DOHH2 (cell line): ENCODE measurements around the gene SMDT1.

ENCODE experiments used
- H3F3A ChIP-seq: fragments of 200-600 bp; sonication (generic), shearing (Covaris generic); 2 replicates; pipeline ENCODE4 v1.6.0; 2016; ENCODE audit warnings: antibody characterized with exemption, mild to moderate bottlenecking; ENCODE audit not compliant: control insufficient read depth, insufficient read depth
- H3K27ac ChIP-seq: fragments of 200-600 bp; sonication (generic); 2 replicates; pipeline ENCODE4 v1.5.1; 2014; ENCODE audit warnings: low read depth, mild to moderate bottlenecking, low read length, moderate library complexity
- H3K27me3 ChIP-seq: fragments of 200-600 bp; sonication (generic); 2 replicates; pipeline ENCODE4 v1.6.1; 2014; ENCODE audit warnings: mild to moderate bottlenecking, low read length, mixed read lengths; ENCODE audit not compliant: control insufficient read depth
- H3K36me3 ChIP-seq: fragments of 200-600 bp; sonication (generic); 2 replicates; pipeline ENCODE4 v1.6.1; 2014; ENCODE audit warnings: mild to moderate bottlenecking, low read length, moderate library complexity, mixed read lengths; ENCODE audit not compliant: control insufficient read depth
- H3K4me1 ChIP-seq: fragments of 200-600 bp; sonication (generic); 2 replicates; pipeline ENCODE4 v1.6.1; 2014; ENCODE audit warnings: mild to moderate bottlenecking, low read length, mixed read lengths; ENCODE audit not compliant: control insufficient read depth
- H3K4me2 ChIP-seq: fragments of 200-600 bp; sonication (generic); 2 replicates; pipeline ENCODE4 v1.6.0; 2014; ENCODE audit warnings: mild to moderate bottlenecking, low read length, moderate library complexity
- H3K4me3 ChIP-seq: fragments of 200-600 bp; sonication (generic); 2 replicates; pipeline ENCODE4 v1.5.1; 2014; ENCODE audit warnings: mild to moderate bottlenecking, low read length, mixed read lengths
- H3K79me2 ChIP-seq: fragments of 200-600 bp; sonication (generic); 2 replicates; pipeline ENCODE4 v1.6.1; 2014; ENCODE audit warnings: mild to moderate bottlenecking, low read length, mixed read lengths; ENCODE audit not compliant: control insufficient read depth
- H3K9me2 ChIP-seq: fragments of 200-600 bp; sonication (generic); replicated peaks from 2 replicates; pipeline ENCODE4 v1.6.1; 2014; ENCODE audit warnings: mild to moderate bottlenecking, low read length, mixed read lengths; ENCODE audit not compliant: control insufficient read depth
- H3K9me3 ChIP-seq: fragments of 200-600 bp; sonication (generic); 2 replicates; pipeline ENCODE4 v1.6.1; 2014; ENCODE audit warnings: antibody characterized with exemption, low read length, mixed read lengths; ENCODE audit not compliant: control insufficient read depth, insufficient read depth
- H4K20me1 ChIP-seq: fragments of 200-600 bp; sonication (generic); 2 replicates; pipeline ENCODE4 v1.6.0; 2014; ENCODE audit warnings: low read depth, mild to moderate bottlenecking, antibody characterized with exemption, low read length, moderate library complexity; ENCODE audit not compliant: control insufficient read depth, insufficient read depth
- CTCF ChIP-seq: fragments of 200-600 bp; sonication (generic); IDR thresholded peaks from one replicate; pipeline ENCODE4 v1.5.1; 2014; ENCODE audit warnings: antibody characterized with exemption, mild to moderate bottlenecking, low read depth, low read length; ENCODE audit not compliant: poor library complexity, severe bottlenecking
- EZH2phosphoT487 ChIP-seq: fragments of 200-600 bp; sonication (generic); IDR thresholded peaks from 2 replicates; pipeline ENCODE4 v1.6.1; 2017; ENCODE audit warnings: borderline replicate concordance, mild to moderate bottlenecking, antibody characterized with exemption, low read length, moderate library complexity, mixed read lengths

SMDT1 gene

GRCh38 chr22:42080287-42080686 is 787 bp downstream of the SMDT1 start:
- no peak for TF ChIP-seq EZH2phosphoT487
- TF ChIP-seq CTCF, result no peak
- Histone ChIP-seq H4K20me1 (no peaks in the 10 kb centered on the region), H3F3A (peaks cover 9% of the 10 kb centered on the region; the same call in 1 of the 2 replicates), H3K4me2 (peak overlapping the region; percentile 90), H3K4me1 (peaks cover 21% of the 10 kb centered on the region), H3K36me3 (peaks cover 41% of the 10 kb centered on the region), H3K9me2 (no peaks in the 10 kb centered on the region), H3K27me3 (no peaks in the 10 kb centered on the region), H3K4me3 (peak overlapping the region; percentile 95), H3K9me3 (no peaks in the 10 kb centered on the region), H3K27ac (peak overlapping the region; percentile 73), H3K79me2 (peaks cover 52% of the 10 kb centered on the region)

GRCh38 chr22:42083119-42083518 is 3.6 kb downstream of the SMDT1 start:
- Histone ChIP-seq H3K9me2 (no peaks in the 10 kb centered on the region), H3K79me2 (peaks cover 77% of the 10 kb centered on the region), H3K4me2 (no peak overlapping the region), H3F3A (peaks cover 17% of the 10 kb centered on the region), H3K9me3 (no peaks in the 10 kb centered on the region), H3K27ac (no peak overlapping the region), H3K36me3 (peaks cover 61% of the 10 kb centered on the region), H3K4me1 (peaks cover 36% of the 10 kb centered on the region), H3K4me3 (no peak overlapping the region), H3K27me3 (no peaks in the 10 kb centered on the region), H4K20me1 (0 out of 2 replicates have a peak, but pooled peaks cover 2% of the 10 kb centered on the region)
- no peak for TF ChIP-seq CTCF
- no peak for TF ChIP-seq EZH2phosphoT487

GRCh38 chr22:42084874-42085273 is 5.4 kb downstream of the SMDT1 start:
- Histone ChIP-seq H3K27me3 (no peaks in the 10 kb centered on the region), H3K9me2 (no peaks in the 10 kb centered on the region), H3F3A (peaks cover 19% of the 10 kb centered on the region), H3K4me1 (peaks cover 37% of the 10 kb centered on the region), H3K36me3 (peaks cover 73% of the 10 kb centered on the region), H3K4me3 (no peak overlapping the region), H3K79me2 (peaks cover 92% of the 10 kb centered on the region), H3K9me3 (no peaks in the 10 kb centered on the region), H3K4me2 (no peak overlapping the region), H3K27ac (no peak overlapping the region), H4K20me1 (peaks cover 9% of the 10 kb centered on the region; the same call in 1 of the 2 replicates)
- TF ChIP-seq EZH2phosphoT487, result no peak

- TF ChIP-seq CTCF (no peak), EZH2phosphoT487 (no peak)
- Histone ChIP-seq H3K9me3 (no peaks in the 10 kb centered on the region), H3K36me3 (peaks cover 74% of the 10 kb centered on the region), H3K4me3 (no peak overlapping the region), H3K27ac (no peak overlapping the region), H3K4me1 (peaks cover 33% of the 10 kb centered on the region), H3K4me2 (no peak overlapping the region), H3K79me2 (peaks cover 88% of the 10 kb centered on the region), H3K9me2 (no peaks in the 10 kb centered on the region), H4K20me1 (peaks cover 9% of the 10 kb centered on the region; the same call in 1 of the 2 replicates), H3K27me3 (no peaks in the 10 kb centered on the region), H3F3A (peaks cover 19% of the 10 kb centered on the region)
Observed at GRCh38 chr22:42086051-42086450, 6.6 kb downstream of the SMDT1 start.
